ENCODE data around the gene EIF4ENIF1.
"Not testable (repeated sequence)": the region's sequence is repeated elsewhere in the genome, so short reads cannot be mapped to it uniquely, and the experiment has no call there.

Gene EIF4ENIF1

DNA sequence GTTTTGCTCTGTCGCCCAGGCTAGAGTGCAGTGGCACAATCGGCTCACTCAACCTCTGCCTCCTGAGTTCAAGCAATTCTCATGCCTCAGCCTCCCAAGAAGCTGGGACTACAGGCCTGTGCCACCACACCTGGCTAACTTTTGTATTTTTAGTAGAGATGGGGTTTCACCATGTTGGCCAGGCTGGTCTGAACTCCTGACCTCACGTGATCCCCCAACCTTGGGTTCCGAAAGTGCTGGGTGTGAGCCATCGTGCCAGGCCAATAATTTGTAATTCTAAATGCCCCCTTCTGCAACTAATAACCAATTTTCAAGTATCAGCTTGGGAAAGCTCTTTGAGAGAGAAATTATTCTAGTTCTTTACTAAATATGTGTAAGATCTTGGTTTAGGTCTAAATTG, 3.7 kb upstream of the EIF4ENIF1 start:
- not testable (repeated sequence) for DNase-seq

- DNase-seq, result no peak
These were observed 2.5 kb upstream of the EIF4ENIF1 start for GRCh38 chr22:31492151-31492550.

DNA sequence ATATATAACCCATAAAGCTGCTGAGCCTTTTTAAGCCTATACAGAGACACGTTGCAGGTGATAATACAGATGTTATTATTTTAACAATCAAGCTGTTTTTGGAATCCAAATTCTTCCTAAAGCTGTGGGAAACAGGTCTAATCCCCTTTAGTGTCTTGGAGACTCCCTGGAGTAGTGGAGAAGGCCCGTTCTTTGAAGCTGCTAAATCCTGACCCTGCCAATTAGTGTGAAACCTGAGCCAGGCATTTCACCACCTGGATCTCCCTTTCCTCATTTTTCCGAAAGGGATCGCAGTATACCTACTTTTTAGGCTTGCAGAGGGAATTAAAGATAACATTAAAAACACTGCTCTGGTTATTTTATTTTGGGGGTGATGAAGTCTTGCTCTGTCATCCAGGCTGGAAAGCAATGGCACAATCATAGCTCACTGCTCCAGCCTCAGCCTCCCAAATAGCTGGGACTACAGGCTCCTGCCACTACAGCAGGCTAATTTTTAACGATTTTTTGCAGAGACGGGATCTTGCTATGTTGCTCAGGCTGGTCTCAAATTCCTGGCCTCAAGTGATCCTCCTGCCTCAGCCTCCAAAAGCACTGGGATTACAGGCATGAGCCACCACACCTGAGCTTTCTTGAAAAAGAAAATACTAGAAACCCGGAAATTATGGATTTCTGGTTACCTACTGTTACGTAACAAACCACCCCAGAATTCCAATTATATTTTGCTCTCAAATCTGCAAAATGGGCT, 1.7 kb upstream of the EIF4ENIF1 start:
- DNase-seq, result no peak

- DNase-seq, result peak; percentile 67
These were observed 869 bp upstream of the EIF4ENIF1 start for GRCh38 chr22:31490496-31490925.

DNA sequence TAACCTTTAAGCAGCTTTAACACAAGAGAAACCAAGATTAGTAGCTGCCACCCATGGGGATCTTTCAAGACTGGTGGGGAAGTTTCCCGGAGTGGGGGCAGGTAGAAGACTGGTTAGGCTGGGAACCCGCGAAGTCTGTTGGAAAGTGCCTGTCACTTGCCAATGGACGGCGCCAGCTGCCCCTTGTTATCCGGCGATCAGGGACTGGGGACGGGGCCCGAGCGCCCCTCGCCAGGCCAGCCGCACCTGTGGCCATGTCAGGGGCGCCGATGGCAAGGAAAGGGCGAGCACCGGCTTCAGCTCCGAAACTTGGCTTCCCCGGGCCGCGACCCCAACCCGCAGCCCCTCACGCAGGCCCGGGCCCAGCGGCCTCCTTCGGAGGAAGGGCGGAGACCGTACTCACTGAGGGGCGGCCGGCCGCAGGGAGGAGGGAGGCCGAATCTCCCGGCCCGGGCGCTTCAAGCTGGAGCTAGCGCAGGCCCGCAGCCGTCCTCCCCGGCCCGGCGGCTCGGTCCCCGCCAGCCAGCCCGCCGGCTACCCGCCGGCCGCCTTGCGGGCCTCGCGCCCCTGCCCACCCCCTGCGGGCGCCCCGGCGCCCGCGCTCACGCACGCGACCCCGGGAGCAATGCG, 539 bp downstream of the EIF4ENIF1 start:
- DNase-seq, result peak; percentile 20

- no peak for DNase-seq
These were observed 1.2 kb downstream of the EIF4ENIF1 start for GRCh38 chr22:31488346-31488883.

DNA sequence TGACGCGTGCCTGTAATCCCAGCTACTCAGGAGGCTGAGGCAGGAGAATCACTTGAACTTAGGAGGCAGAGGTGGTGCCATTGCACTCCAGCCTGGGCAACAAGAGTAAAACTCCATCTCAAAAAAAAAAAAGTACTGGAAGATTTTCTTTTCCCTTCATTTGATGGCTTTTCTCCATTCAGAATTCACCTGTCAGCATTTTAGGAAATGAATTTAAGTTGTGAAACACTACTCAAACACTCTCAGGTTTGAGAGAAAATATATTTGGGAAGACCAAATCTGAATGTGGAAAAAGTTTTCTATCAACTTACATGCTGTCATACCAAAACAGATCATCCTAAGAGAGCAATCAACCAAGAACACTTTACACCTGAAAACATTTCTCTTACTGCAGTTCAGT, 2.7 kb downstream of the EIF4ENIF1 start:
- DNase-seq, result no peak

- DNase-seq, result not testable (repeated sequence)
These were observed 3.3 kb downstream of the EIF4ENIF1 start for GRCh38 chr22:31486369-31486768.

GRCh38 chr22:31482470-31482869, 7.2 kb downstream of the EIF4ENIF1 start:
- DNase-seq, result not testable (repeated sequence)

GRCh38 chr22:31481129-31481528, 8.5 kb downstream of the EIF4ENIF1 start:
- no peak for DNase-seq

- no peak for DNase-seq
These were observed 12.3 kb downstream of the EIF4ENIF1 start for GRCh38 chr22:31477329-31477728.

- DNase-seq, result no peak
These were observed 13.8 kb downstream of the EIF4ENIF1 start for GRCh38 chr22:31475800-31476199.

GRCh38 chr22:31474743-31475142, 14.9 kb downstream of the EIF4ENIF1 start:
- DNase-seq, result no peak

DNA sequence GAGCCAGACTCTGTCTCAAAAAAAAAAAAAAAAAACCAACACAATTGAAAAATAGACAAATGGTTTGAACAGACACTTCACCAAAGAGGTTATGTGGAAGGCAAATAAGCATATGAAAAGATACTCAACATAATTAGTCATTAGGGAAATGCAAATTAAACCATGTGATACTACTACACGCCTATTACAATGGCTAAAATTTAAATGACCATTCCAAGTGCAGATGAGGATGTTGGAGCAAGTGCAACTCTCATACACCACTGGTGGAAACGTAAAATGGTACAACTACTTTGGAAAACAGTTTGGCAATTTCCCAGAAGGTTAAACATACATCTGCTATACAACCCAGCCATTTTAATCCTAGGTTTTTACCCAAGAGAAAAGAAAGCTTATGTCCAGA, 24.3 kb downstream of the EIF4ENIF1 start:
- DNase-seq, result no peak

DNA sequence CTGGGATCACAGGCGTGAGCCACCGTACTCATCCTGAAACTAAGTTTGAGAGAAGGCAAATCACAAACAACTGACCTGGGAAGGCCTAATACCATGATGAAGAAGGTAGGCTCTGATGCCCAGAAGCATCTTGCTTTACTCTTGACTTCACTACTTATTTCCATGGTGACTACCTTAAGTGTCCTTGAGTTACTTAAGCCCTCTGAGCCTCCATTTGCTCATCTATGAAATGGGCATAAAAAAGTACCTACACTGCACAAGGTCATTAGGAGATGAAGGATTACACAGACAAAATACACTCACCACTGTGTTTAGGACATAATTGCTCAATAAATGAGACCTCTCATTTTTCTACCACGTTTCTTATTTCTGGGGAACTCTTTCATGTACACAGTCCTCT, 27.9 kb downstream of the EIF4ENIF1 start:
- no peak for DNase-seq

GRCh38 chr22:31451709-31452571, 37.7 kb downstream of the EIF4ENIF1 start:
- peak; percentile 5 for DNase-seq

DNA sequence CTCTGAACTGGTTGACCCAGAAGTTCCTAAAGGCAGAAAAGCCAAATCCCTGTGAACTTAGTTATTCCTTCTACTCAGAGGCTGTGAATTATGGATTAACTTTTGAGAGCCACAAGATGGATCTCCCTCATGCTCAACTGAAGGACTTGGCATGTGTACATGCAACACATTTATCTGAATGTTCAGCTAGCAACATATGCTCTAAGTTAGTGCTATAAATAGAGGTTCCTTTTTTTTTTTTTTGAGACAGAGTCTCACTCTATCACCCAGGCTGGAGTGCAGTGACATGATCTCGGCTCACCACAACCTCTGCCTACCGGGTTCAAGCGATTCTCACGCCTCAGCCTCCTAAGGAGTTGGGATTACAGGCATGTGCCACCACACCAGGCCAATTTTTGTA, 40.1 kb downstream of the EIF4ENIF1 start:
- no peak for DNase-seq

DNA sequence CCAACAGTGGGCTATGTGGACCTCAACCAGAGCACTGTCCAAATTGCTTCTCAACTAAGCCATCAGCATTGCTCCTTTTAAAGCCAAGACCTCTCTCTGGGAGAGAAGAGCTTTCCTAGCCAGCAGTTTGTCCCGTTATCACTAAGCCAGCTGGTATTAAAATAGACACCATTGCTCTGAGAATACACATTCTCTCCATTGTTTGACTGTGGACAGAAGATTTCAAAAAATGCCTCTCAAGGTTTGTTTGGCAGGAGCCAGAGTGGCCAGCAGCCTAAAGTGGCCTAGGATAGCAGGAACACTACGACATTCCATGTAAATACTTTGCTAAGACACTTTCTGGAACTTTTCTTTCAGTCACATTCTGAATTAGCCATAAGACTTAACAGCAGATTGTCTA, 41.3 kb downstream of the EIF4ENIF1 start:
- no peak for DNase-seq

DNA sequence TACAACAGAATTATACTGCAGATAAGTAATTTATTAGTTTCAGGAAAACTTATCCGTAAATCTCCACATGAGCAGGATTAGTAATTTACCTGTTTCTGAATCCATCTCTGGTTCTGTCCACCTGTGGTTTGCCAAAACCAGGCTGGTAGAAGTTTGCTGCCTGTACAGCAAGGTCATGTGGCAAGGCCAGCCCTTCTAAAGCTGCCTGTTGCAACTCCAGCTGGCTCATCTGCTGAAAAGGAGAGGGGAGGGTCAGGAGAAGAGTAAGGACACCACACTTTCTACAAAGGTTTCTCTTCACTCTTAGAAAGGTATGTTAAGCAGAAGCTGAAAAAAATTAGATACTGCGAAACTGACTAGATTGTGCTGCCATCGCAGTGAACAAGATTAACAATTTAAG, 42.3 kb downstream of the EIF4ENIF1 start:
- DNase-seq, result no peak

DNA sequence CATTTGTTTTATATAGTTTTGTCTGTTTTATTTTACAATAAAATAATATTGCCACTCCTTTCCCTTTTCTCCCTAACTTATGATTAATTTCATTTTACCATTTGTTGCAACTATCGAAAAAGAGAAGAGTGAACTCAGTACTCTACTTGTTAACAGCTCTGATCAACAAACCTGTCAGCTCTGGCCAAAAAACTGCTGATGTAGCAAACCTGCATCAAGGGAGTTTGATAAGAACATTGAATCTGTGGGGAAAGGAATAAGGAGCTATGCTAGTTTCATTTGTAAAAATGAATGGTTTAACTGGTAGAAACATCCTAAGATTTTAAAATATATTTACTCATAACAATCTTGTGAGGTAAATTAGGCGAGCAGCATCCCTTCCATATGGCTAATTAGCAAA, 42.9 kb downstream of the EIF4ENIF1 start:
- DNase-seq, result no peak

GRCh38 chr22:31446208-31446607, 43.4 kb downstream of the EIF4ENIF1 start:
- no peak for DNase-seq

DNA sequence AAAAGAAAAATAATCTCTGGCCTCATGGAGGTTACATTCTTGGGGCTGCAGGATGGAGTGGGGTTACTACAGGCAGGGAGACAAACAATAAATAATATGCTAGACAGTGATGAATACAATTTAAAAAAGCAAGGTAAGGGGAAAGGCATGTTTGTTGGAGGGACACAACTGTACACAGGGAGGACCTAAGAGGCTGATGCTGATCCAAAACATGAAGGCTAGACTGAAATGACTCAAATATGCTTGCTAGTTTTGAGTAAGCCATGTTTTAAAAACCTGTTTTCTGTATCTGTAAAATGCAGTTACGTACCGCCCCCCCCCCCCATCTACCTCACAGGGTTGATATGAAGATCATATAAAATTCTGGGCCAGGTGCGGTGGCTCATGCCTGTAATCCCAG, 44.0 kb downstream of the EIF4ENIF1 start:
- DNase-seq, result no peak

GRCh38 chr22:31443516-31443915, 46.1 kb downstream of the EIF4ENIF1 start:
- DNase-seq, result no peak
